Kidney (tissue), 14 donors: ENCODE measurements around the gene MAD2L2. TPM values are rescaled to one million over a fixed set of nuclear protein-coding genes. Genes with fewer than 3 reads are reported as not detected.

ENCODE experiments used
- DNase-seq, 5 donors: peaks; one replicate each; pipeline ENCODE4 v3.0.0-alpha.2; 2013 to 2020
- FAIRE-seq: peaks from 2 replicates; lab custom pipeline; 2012; peaks lifted over from hg19 to GRCh38; lab: Jason Lieb, UNC
- H3K27ac ChIP-seq, 2 donors: one replicate each; pipeline ENCODE4 v1.7.0; 2013; ENCODE audit warnings: low read depth in 2 of 2, low read length in 2 of 2, inconsistent platforms in 1 of 2
- H3K27me3 ChIP-seq: one replicate; pipeline ENCODE4 v1.7.1; 2013; ENCODE audit warnings: low read length, inconsistent platforms; ENCODE audit not compliant: control insufficient read depth, insufficient read depth
- H3K36me3 ChIP-seq, 3 donors: one replicate each; pipeline versions ENCODE4 v1.7.0 to v1.7.1; 2013; ENCODE audit warnings: low read length in 3 of 3, control low read depth in 1 of 3, inconsistent platforms in 1 of 3; ENCODE audit not compliant: insufficient read depth in 3 of 3, control insufficient read depth in 2 of 3
- H3K4me1 ChIP-seq, 3 donors: one replicate each; pipeline versions ENCODE4 v1.7.0 to v1.7.1; 2013; ENCODE audit warnings: low read length in 3 of 3, inconsistent platforms in 1 of 3, low read depth in 1 of 3; ENCODE audit not compliant: control insufficient read depth in 2 of 3, insufficient read depth in 2 of 3
- H3K4me3 ChIP-seq, 3 donors: one replicate each; pipeline versions ENCODE4 v1.7.0 to v1.8.1; 2013; ENCODE audit warnings: low read length in 3 of 3, control low read depth in 1 of 3, inconsistent platforms in 1 of 3
- H3K9ac ChIP-seq, 3 donors: one replicate each; pipeline versions ENCODE4 v1.7.0 to v1.7.1; 2013; ENCODE audit warnings: low read length in 3 of 3, control low read depth in 1 of 3, inconsistent platforms in 1 of 3
- H3K9me3 ChIP-seq, 3 donors: one replicate each; pipeline versions ENCODE4 v1.7.0 to v1.7.1; 2013; ENCODE audit warnings: low read length in 3 of 3, control low read depth in 1 of 3, inconsistent platforms in 1 of 3; ENCODE audit not compliant: control insufficient read depth in 2 of 3, insufficient read depth in 1 of 3
- intact Hi-C: fragments of 100-400 bp; cut with DNase I; formaldehyde crosslinking; loops from one replicate; pipeline ENCODE4 v1.11.1; 2022
- polyA plus RNA-seq: library from polyadenylated mRNA; stranded (reverse); fragments of 350-450 nt; fragmentation: Illumina TruSeq; extraction: RNeasy Lipid Tissue Mini Kit (QIAGEN cat#74804); gene quantifications from one replicate; pipeline ENCODE4 v1.2.3, GENCODE V29; 2014; ENCODE audit warnings: low read depth, low replicate concordance; ENCODE audit not compliant: insufficient read depth
- total RNA-seq: library from RNA; stranded (reverse); fragmentation: NEBNext Ultra II Directional; extraction: Animal tissue kit (Norgen Biotek cat#: 25700); gene quantifications from one replicate; pipeline ENCODE4 v1.2.1, GENCODE V29; 2021
- TF ChIP-seq, protein P1 (sequence below): IDR thresholded peaks from 3 replicates; pipeline ENCODE4 v1.5.1; 2012; ENCODE audit warnings: mild to moderate bottlenecking, moderate library complexity, borderline replicate concordance; ENCODE audit not compliant: insufficient read depth; ENCODE audit errors: extremely low read depth
- donor health status: control.
- donor health status: control.
- donor health status: control.
- donor health status: control.
- donor health status: control.
- donor health status: DM: yes; HTN: yes; CAD: no.
- donor health status: Normal renal cell carcinoma (clear cell type).

The MAD2L2 gene
- total and polyA plus RNA-seq, 2 donors from 2014 or later = 36.8 to 51.7 TPM

GRCh38 chr1:11693917-11694316 lies 13.0 kb upstream of the MAD2L2 start:
- H3K4me3 ChIP-seq = no peak overlapping the region
- no peaks in the 10 kb centered on the region for H3K9me3 ChIP-seq
- TF ChIP-seq, protein P1, sequence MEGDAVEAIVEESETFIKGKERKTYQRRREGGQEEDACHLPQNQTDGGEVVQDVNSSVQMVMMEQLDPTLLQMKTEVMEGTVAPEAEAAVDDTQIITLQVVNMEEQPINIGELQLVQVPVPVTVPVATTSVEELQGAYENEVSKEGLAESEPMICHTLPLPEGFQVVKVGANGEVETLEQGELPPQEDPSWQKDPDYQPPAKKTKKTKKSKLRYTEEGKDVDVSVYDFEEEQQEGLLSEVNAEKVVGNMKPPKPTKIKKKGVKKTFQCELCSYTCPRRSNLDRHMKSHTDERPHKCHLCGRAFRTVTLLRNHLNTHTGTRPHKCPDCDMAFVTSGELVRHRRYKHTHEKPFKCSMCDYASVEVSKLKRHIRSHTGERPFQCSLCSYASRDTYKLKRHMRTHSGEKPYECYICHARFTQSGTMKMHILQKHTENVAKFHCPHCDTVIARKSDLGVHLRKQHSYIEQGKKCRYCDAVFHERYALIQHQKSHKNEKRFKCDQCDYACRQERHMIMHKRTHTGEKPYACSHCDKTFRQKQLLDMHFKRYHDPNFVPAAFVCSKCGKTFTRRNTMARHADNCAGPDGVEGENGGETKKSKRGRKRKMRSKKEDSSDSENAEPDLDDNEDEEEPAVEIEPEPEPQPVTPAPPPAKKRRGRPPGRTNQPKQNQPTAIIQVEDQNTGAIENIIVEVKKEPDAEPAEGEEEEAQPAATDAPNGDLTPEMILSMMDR = no peak
- no peaks in the 10 kb centered on the region for H3K36me3 ChIP-seq
- intact Hi-C loops = no loop called here
- no peak overlapping the region for H3K27ac ChIP-seq
- peaks cover 2% of the 10 kb centered on the region for H3K27me3 ChIP-seq
- H3K4me1 ChIP-seq = peaks cover 0 to 7% (median 0%) of the 10 kb centered on the region in 3 donors
- H3K9ac ChIP-seq = no peak overlapping the region
- no peak for FAIRE-seq
- DNase-seq = no peak

- no peak overlapping the region for H3K27ac ChIP-seq
- FAIRE-seq (no peak), DNase-seq (no peak)
- H3K9me3 ChIP-seq = no peaks in the 10 kb centered on the region
- H3K36me3 ChIP-seq = no peaks in the 10 kb centered on the region
- H3K27me3 ChIP-seq = peaks cover 2% of the 10 kb centered on the region
- H3K4me1 ChIP-seq = peaks cover 0 to 7% (median 0%) of the 10 kb centered on the region in 3 donors
- intact Hi-C loops = no loop called here
- TF ChIP-seq, protein P1 = no peak
- H3K4me3 ChIP-seq = no peak overlapping the region
- H3K9ac ChIP-seq = no peak overlapping the region
Observed at GRCh38 chr1:11693024-11693590, 12.2 kb upstream of the MAD2L2 start.

GRCh38 chr1:11691928-11692711 lies 11.2 kb upstream of the MAD2L2 start:
- FAIRE-seq (no peak), DNase-seq (no peak)
- H3K27ac ChIP-seq = no peak overlapping the region
- no peaks in the 10 kb centered on the region for H3K36me3 ChIP-seq
- TF ChIP-seq, protein P1 = no peak
- H3K4me1 ChIP-seq = peaks cover 0 to 7% (median 0%) of the 10 kb centered on the region in 3 donors
- intact Hi-C loops = no loop called here
- no peaks in the 10 kb centered on the region for H3K9me3 ChIP-seq
- peaks cover 2% of the 10 kb centered on the region for H3K27me3 ChIP-seq
- H3K4me3 ChIP-seq = no peak overlapping the region
- no peak overlapping the region for H3K9ac ChIP-seq
